HG03025 (cell line): ENCODE results near the gene TNK1.

Experiments used
- ATAC-seq: cut with Tn5 transposase; IDR thresholded peaks from one replicate; pipeline ENCODE4 v1.9.1; 2021; ENCODE audit warnings: mild to moderate bottlenecking, moderate library complexity; ENCODE audit not compliant: unreplicated experiment, low FRiP score

Gene TNK1

DNA sequence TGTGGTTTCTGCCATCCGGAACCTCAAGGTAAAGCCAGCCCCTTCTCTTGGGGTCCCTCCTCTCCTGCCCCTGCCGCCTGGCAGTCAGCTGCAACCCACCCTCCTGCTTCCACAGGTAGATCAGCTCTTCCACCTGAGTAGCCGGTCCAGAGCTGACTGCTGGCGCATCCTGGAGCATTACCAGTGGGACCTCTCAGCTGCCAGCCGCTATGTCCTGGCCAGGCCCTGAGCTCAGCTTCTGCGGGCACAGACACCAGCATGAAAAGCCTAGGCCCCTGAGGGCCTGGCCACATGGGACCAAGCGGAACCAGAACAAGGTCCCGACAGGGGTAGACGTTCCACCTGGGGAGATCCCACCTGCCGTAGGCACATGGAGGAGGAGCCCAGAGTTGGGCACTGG, 8.0 kb downstream of the TNK1 start:
- ATAC-seq = no peak

DNA sequence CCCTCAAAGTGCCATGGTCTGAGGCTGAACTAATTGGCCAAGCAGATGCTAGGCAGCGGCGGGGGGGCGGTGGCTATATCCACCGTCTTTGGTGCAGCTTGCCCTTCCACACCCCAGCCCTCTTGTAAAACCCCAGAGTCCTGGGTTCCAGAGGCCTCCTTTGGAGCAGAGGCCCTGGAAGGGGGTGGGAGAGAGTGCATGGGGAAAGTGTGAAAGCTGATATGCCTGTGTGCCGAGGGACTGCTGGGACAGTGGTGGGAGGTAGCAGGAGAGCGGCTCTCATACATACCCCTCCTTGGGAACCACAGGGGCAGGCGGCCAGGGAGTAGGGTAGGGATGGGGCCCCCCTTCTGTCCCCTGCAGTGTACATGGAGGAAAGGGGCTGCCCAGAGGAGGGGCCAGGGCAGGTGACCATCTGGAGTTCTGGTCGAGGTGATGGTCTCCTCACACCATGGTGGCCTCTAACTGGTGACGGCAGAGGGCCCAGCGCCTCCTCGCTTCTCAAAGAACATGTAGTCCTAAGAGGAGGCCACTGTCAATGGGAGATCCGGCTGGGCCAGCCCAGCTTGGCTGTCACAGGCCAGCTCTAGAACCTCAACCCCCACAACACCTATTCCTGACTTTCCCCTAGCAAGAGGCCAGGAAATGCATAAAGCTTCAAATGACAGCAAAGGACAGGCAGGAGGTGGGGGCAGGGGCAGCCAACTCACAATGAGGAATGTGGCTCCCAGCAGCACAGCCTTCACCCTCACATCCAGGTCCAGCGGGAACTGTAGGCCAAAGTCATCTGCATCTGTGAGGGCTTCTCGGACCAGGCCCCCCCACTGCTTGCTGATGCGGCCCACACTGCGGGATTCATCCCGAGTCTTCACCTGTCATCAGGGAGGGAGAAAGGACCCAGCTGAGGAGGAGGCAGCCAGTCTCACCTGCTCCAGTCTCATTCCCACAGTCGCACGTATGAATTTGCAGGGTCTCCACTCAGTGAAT, 9.3 kb downstream of the TNK1 start:
- no peak for ATAC-seq

DNA sequence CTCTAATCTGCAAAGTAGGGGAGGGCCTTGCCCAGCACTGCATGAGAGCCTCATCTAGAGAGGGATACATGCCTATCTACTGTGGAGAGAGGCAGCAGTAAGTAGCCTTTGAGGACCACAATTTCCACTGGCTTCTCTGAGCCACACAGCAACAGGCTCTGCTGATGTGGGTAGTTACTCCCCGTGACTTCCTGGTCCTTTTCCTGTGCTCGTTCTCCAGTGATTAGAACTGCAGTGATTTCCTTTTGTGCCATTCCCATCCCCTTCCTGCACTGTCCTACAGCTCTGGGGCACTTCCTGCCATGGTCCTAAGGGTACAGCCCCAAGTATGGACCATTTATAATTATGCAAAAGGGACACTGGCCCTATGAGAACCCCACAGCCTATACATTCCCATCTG, 10.4 kb downstream of the TNK1 start:
- ATAC-seq = no peak

DNA sequence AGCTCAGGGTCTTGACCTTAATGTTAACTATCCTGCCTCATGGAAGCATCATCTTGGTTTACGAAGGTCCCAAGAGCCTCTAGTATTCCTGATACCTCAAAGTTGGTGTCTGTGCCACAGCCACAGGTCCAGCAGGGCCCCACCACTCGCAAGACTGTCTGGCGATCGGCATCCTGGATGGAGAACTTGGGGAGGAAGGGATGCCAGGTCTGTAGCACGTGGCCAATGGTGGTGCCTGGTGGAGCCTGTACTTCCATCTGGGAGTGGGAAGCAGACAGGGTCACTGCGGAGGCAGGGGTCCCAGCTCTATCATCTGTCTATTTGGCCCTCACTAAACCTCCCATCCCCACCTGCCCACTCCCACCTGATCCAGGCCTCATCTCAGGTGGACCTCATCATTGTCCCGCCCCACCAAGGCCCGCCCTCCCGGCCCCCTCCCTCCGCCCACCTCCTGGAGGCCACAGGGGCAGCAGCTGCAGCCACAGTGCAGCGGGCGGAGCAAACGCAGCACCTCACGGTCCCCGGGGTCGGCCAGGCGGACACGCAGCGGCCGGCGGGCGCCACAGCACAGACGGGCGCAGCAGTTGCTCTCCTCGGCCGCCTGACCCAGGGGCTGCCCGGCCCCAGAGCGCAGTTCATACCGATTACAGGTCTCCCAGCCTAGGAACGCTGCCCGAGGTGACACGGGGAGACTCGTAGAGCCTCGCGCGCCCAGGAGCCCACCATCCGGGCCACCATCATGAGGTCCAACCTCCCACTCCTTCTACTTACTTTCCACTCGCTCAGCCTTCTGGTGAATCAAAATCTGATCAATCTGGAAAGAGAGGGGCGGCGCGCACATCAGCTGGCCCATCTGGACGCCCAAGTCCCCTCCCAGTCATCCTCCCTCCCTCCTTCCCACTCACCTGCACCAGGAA, 12.1 kb downstream of the TNK1 start:
- ATAC-seq = no peak

DNA sequence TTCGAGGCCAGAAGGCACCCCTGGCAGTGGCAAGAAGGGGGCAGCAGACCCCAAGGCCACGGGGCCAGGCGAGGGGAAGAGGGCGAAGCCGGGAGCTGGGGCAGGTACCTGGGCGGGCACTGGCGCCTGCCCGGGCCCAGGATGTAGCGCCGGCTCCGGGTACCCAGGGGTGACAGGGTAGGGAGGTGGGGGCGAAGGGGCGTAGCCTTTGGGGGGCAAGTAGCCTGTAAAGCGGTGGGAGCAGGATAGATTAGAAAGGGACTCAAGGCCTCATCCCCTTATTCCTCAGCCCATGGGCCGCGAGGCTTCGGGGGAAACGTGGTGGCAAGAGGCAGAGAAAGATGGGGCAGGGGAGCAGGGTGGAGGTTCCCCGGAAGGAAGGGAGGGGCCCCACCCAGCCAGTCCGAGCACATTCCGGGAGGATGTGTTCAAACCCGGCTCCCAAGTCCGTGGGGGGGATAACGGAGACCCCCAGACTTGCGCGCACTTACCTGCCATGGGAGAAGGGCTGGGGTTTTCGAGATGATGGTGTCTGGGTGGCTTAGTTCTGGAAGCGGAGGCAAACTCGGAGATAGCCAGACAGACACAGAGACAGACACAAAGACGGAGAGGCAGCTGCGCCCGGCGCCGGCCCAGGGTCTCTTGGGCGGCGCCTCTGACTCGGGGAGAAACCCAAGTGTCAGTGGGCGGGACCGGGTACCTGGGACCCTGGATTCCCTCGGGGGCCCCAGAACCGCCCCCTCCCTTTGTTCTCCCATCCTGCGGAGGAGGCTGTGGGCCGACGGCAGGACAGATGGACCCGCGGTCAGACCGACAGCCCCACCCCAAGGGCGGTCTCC, 12.9 kb downstream of the TNK1 start:
- ATAC-seq = peak; percentile 33

DNA sequence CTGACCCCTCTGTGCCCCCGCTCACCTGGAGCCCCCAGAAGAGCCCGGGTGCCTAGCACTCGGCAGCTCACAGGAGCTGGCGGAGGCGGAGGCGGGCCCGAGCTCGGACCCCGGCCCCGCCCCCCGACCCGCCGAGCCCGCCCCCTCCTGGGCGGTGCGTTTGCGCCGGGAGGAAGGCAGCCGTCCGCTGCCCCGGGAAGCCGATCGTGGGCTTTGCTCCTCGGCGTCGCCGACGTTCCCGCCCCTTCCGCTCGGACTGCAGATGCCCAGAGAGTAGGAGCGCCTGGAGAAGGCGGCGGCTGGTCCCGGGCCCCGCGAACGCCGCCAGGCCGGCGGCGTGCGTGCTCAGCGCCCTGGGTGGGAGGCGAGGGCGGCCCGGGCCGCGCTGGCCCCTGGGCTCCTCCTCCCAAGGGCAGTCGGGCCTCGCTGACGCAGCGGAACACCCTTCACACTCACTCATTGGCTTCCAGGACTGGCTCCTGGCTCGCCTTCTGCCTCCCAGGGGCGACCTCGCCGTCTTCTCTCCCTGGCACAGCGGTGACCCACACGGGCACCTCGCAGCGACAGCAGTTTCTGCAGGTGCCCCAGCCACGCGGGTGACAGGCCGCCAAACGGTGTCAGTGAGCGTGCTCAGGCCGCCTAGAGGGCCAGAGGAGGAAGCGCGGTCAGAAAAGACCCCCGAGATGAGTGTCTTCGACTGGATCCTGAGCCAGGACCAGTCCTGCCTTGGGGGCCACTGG, 13.7 kb downstream of the TNK1 start, which contains the start of gene PLSCR3:
PLSCR3 (minus strand) TSS at position 74 of the 740 bp plus-strand sequence. CDS start 415 bp downstream, outside the sequence.
- peak; percentile 59 for ATAC-seq

DNA sequence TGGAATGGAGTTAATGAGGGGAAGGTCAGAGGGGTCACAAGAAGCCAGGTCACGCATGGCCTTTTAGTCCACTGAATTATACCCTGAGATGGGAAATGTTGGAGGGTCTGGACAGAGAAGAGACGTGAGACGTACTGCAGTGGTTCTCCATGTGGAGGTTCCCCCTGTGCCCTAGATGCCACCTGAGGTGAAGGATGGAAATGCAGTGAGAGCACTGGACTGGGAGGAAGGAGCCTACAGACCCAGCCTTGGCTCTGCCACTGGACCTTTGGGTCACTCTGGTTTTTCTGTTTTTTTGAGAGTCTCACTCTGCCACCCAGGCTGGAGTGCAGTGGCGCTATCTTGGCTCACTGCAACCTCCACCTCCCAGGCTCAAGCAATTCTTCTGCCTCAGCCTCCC, 15.3 kb downstream of the TNK1 start:
- no peak for ATAC-seq

DNA sequence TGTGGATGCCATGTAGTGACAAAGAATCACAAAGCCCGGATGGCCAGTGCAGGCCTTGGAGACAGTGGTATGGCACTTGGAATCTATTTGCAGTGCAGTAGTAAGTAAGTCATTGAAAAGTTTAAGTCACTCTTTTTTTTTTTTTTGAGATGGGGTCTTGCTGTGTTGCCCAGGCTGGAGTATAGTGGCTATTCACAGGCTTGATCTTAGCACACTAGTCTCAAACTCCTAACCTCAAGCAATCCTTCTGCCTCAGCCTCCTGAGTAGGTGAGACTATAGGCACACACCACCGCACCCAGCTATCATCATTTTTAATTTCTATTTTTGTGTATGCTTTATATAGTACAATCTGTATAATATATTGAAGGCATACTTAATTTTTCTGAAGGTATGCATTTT, 17.7 kb downstream of the TNK1 start:
- no peak for ATAC-seq

DNA sequence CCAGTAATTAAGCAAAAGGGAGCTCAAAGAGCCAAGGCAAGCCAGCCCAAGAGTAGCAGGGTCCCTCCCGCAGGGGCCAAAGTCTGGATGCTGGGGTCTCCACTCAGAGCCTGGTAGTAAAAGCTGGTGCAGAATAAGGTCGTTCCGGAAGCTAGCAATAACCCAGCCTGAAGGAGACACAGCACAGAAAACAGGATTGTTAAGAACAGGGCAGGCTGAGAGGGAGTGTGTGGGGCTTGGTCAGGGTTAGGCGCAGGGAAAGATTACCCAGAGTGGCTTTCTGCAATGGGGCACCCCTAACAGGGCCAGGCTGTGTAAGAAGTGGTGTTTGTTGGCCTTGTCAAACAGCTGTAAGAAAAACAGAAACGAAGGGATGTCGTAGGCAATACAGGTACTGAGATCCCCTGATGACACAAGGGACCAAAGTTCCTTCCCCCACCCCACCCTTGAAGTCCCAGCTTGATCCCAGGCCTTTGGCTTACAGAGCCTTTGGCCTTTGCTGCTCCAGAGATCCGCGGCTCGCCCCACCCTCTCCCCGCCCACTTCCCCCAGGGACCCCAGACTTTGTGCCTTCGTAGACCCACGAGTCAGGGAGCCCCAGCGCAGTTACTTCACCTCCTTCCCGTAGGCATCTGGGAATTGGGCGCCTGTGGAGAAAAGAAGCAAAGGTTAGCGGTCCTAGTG, 22.3 kb downstream of the TNK1 start:
- ATAC-seq = no peak

DNA sequence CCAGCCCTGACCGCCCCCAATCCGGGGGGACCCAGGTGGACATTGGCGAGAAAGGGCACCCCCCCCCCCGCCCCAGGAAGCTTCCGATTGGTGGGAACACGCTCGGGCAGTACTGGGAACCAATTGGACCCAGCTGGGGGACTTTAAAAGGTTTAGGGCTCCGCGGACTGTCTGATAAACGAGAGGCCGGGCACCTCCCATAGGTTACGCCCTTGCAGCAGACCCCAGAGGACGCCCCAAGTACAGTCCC, 22.8 kb downstream of the TNK1 start:
- no peak for ATAC-seq

DNA sequence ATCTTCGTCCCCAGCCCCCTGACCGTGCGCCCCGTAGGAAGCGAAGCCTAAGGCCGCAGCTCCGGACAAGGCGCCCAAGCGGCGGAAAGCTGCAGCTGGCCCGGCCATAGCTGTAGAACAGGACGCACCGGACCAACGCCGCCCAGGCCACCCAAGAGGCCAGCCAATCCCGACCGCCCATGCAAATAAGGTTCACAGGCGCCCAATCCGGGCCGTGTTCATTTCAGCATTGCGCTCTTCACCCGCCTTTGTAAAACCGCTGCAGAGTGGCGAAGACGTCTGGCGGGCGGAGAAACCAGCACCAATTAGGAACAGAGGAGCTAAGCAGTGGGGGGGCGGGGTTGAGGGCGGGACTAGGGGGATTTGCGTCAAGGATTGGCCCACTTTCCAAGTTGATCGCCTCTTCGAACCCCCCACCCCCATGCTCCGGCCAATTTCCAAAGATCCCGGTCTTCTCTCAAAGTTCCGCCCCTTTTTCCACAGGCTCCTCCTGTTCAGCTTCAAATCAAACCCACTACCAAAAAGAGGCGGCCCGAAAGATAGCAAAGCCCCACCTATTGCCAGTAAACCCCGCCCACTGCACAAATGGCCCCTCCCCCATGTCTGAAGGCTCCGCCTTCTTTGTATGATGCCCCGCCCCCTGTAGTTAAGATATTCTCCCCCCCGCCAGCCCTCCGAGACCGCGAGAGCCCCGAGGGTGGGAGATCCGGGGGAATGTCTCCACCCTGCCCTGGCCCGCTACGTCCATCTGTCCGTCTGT, 23.3 kb downstream of the TNK1 start, which contains the start of gene TMEM256:
TMEM256 (minus strand) TSS at position 121 of the 760 bp plus-strand sequence; CDS start at position 108, 13 bp downstream.
- ATAC-seq = peak; percentile 81

DNA sequence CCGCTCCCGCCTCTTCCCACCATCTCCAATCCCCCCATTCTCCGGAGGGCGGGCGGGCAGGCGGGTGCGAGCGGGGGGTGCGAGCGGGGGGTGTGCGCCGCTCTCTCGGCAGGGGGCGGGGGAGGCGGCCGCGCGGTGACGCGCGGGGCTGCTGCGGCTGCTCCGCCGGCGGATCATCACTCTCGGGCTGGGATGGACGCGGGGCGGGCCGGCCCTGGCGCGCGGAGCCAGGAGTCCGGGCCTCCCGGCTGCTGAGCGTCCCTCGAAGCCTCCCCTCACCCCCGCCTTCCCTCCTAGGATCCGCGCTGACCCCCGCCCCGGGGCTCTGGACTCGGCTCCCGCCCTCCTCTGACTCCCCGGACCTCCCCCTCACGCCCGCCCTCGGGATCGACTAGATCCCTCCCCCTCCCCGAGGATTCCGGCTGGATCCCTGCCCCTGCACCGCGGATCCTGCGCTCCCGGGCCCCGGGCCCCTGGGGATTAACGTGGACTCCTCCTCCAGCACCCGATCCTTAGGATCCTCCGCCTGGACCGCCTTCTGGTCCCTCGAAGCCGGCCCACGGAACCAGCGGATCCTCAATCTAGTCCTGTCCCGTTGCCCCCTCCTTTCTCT, 24.0 kb downstream of the TNK1 start:
- peak; percentile 7 for ATAC-seq

DNA sequence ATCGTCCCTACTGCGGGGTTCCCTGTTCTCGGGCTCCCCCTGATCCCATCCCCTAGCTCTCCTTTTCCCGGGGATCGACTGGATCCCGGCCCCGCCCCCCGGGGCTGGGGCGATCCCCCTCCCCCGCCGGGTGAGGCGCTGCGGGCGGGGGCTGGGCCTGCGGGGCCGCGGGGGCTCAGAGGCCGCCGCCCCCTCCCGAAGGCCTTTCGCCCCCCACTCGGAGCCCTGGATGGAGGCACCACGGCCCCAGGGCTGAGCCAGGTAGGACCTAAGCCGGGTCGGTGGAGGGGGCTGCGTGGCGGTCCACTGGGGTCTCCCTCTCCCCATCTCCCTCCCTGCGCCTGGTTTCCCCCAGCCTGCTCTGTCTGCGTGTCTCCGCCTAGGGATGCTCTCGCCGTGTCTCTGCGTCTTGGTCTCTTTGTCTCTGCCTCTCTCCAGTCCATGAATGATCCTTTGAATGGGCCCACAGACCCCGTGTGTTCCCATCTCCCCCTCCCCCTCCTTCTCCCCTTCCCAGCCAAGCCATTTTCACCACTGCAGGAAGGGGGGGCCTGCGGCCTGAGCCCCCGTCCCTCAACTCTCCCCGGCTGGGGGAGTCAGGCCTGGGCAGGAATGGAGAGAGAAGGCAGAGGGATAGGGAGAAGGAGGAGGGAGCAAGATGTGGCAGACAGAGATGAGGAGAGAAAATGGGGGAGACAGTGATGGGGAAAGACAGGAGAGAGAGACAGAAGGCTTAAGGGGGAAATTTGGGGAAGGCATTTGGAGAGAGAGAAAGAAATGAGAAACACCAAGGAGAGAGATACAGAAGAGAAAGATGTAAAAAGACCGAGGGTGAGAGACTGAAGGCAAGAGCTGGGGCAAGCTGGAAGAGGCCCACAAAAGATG, 24.7 kb downstream of the TNK1 start:
- ATAC-seq = no peak

DNA sequence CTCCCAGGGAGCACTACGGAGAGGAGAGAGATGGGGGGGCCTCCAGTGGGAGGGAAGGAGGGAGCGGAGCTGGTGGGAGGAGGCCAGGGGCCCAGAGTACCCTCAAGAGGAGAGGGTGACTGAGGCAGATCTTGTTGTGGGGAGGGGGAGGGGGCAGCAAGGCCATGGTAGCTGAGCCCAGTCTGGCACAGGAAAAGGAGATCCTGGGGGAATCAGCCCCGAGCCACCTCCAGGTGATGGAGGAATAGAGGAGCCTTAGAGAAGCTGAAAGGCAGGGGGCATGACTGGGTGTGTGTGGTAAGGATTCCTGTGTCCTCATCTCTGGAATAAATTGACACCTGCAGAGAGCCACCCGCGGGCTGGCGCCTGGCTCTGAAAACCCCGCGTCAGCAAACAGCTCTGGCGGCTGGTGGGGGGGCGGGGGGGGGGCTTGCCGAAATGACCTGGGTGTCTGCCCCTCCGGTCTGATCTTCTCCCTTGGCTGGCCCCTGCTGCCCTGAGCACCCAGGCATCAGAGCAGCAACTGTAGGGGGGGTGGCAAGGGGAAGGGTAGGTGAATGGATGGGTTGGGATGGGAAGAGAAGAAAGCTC, 25.4 kb downstream of the TNK1 start:
- ATAC-seq = no peak

DNA sequence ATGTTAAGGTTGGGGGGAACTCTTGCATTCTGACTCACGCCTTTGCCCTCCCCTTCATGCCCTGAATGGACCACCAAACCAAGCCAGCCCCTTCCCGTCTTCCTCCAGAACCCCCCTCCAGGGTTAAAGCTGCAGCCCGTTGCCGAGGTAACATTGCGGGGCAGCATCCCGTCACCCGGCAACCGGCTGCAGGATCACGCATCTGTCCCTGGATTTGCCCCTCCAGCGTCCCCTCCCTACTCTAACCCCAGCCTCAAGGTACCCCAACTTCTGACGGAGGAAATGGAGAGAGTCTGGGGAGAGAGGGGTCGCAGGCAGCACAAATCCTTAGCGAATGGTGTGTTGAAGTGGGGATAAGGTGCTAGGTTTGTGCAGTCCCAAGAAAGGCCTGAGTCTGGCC, 26.2 kb downstream of the TNK1 start:
- no peak for ATAC-seq

DNA sequence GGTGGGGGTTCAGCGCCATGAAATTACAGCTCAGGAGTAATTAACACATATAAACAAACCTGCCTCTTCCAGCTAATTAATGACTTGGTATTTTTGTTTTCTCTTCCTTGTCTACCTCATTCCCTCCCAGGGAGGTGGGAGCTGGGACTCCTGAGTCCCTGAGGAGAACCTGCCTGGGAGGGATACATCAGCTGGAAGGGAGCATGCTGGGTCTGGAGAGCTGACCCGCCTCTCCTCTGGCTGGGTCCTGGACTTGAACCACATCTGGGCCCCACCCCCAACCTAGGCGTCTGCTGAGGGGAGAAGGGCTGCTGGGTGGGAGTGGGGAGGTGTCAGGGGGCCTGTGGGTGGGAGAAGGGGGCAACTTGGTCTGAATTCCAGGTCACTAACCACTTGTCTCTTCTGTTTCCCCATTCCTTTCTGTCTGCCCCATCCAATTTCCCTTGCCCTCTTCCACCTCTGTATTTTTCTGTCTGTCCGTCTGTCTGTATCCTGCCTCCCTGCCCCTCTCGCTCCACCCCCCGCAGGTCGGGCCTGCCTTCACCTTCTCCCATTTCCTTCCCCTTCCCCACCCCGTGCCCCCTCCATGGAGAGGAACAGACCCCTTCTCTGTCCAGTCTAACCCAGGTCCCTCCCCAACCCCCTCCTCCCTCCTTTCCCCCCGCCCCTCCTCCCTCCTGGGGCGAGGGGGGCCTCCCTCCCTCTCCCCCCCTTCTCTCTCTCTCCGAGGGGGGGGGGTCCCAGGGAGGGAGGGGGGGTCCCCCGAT, 26.8 kb downstream of the TNK1 start, which contains the start of gene NLGN2:
NLGN2 (plus strand) TSS at position 361 of the 767 bp plus-strand sequence. CDS start 411 bp downstream, outside the sequence.
- ATAC-seq = no peak
